ENCODE measurements around the gene RHPN2.

GRCh38 chr19:32988724-32989123 is 76.0 kb downstream of the RHPN2 start:
- TF ChIP-seq PATZ1 (CRISPR knock-in tag; IDR thresholded peaks at IDR 0.05; ENCODE audit: borderline replicate concordance) (no peak), ZFP3 (CRISPR knock-in tag; IDR thresholded peaks at IDR 0.05) (no peak), POU6F1 (CRISPR knock-in tag; IDR thresholded peaks at IDR 0.05; ENCODE audit: borderline replicate concordance, low read depth) (no peak), TCF4 (CRISPR knock-in tag; IDR thresholded peaks at IDR 0.05; ENCODE audit: borderline replicate concordance) (no peak), TSHZ2 (CRISPR knock-in tag; IDR thresholded peaks at IDR 0.05) (no peak), RARB (CRISPR knock-in tag; IDR thresholded peaks at IDR 0.05) (no peak), ZFP30 (CRISPR knock-in tag; IDR thresholded peaks at IDR 0.05) (no peak), ISL1 (CRISPR knock-in tag; IDR thresholded peaks at IDR 0.05) (no peak), ESRRG (CRISPR knock-in tag; IDR thresholded peaks at IDR 0.05) (no peak)

All from SK-N-SH treated with all-trans-retinoic acid at 6 μM for 48 hours (cell line).